SK-N-MC (cell line): ENCODE data around the gene MARK3.
A peak's percentile ranks its signal among the peaks of the same experiment; 100 is the strongest.

ENCODE experiments used
- DNase-seq: peaks from one replicate; pipeline ENCODE4 v3.0.0-alpha.2; 2011; ENCODE audit warnings: low read depth, low spot score
- H3K27ac ChIP-seq: fragments of 200-600 bp; sonication (generic); 2 replicates; pipeline ENCODE4 v1.5.1; 2016; ENCODE audit warnings: mixed run types
- H3K36me3 ChIP-seq: fragments of 200-600 bp; sonication (generic); 2 replicates; pipeline ENCODE4 v1.6.1; 2017; ENCODE audit warnings: antibody characterized with exemption, low read length, mixed read lengths; ENCODE audit not compliant: insufficient read depth
- H3K4me3 ChIP-seq: fragments of 200-600 bp; sonication (generic); 2 replicates; pipeline ENCODE4 v1.5.1; 2016
- H3K9ac ChIP-seq: fragments of 200-600 bp; sonication (generic); 2 replicates; pipeline ENCODE4 v1.8.0; 2017; ENCODE audit warnings: mixed run types, mixed read lengths; ENCODE audit not compliant: insufficient read length
- H3K9me3 ChIP-seq: fragments of 200-600 bp; sonication (generic); 2 replicates; pipeline ENCODE4 v1.6.1; 2017; ENCODE audit warnings: low read depth, mild to moderate bottlenecking, antibody characterized with exemption, low read length, moderate library complexity, mixed read lengths
- EZH2 ChIP-seq: fragments of 200-600 bp; sonication (generic); IDR thresholded peaks from one replicate; pipeline ENCODE4 v1.6.1; 2017; ENCODE audit warnings: antibody characterized with exemption
- FOXP2 ChIP-seq: optimal IDR thresholded peaks from 2 replicates; pipeline ENCODE3; 2011; ENCODE audit warnings: mild to moderate bottlenecking, moderate library complexity; ENCODE audit not compliant: insufficient read depth; ENCODE audit errors: extremely low read length, control extremely low read depth
- POLR2AphosphoS5 ChIP-seq: IDR thresholded peaks from 2 replicates; pipeline ENCODE4 v1.6.1; 2012; ENCODE audit warnings: mild to moderate bottlenecking, low read depth, low read length, borderline replicate concordance

The MARK3 gene

DNA sequence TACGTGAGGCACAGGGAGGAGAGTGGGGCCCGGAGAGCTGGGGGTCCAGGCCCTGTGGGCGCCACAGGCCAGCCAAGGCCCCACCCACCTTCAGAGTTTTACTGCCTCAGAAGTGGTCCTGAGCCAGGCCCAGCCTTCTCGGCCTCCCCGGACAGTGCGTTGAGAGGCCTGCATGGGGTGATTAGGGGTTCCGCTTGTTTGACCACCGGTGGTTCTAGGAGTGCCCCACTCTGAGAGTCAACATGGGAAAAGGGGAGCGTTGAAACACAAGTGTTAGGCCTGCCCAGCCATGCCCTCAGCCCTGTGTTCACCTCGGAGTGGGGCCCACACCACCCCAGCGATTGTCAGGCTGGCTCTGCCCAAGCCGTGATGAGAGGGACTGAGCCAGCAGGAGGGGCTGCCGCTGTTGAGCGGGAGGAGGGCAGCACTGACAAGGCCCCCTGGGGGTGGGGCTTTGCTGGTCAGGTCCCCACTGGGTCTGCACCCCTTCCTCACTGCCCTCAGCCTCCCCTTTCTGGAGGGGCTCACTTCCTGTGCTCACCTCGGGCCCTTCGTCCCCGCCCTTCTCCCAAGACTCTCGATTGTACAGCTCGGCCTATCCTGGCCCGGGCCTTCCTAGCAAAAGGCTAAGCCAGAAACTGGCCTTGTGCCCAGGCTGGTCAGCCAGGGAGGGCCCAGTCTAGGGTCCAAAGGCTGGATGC, 132.7 kb downstream of the MARK3 start:
- TF ChIP-seq FOXP2, result no peak
- 0 out of 2 replicates have a peak, but pooled peaks have one; percentile 9 for TF ChIP-seq POLR2AphosphoS5
- no peak for TF ChIP-seq EZH2
- Histone ChIP-seq H3K36me3 (peaks cover 20% of the 10 kb centered on the region), H3K9me3 (no peaks in the 10 kb centered on the region), H3K4me3 (no peak overlapping the region), H3K27ac (no peak overlapping the region), H3K9ac (no peak overlapping the region)
- no peak for DNase-seq

DNA sequence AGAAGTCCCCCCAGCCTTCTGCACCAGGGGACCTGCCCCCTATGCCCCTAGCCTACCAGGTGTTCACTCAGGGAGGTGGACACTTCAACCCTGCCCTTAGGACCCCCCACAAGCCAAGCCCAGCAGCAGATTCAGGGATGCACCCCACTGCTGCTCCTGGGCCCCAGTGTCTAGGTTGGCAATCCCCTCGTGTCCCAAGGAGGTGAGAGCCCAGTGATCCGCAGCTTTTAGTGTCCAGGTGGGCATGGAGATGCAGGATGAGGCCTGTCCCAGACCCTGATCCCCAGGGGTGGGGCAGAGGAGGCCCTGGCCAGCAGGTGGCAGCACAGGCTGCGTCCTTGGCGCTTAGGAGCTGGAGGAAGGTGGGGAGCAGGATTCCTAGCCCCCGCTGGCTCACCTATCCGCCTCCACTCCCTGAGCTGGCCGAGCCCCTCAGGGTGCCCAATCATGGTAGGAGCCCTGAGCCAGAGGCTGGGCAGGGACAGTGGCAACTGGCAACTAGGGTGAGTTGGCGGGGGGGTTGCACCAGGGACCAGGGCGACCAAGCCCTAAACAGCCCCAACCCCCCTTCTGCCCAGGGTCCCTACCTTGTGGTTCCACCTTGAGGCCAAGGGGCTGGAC, 133.3 kb downstream of the MARK3 start:
- Histone ChIP-seq H3K9me3 (no peaks in the 10 kb centered on the region), H3K9ac (no peak overlapping the region), H3K36me3 (peaks cover 20% of the 10 kb centered on the region), H3K27ac (peak overlapping the region; percentile 48; the same call in 1 of the 2 replicates), H3K4me3 (no peak overlapping the region)
- TF ChIP-seq FOXP2 (no peak), EZH2 (no peak), POLR2AphosphoS5 (no peak)
- no peak for DNase-seq

DNA sequence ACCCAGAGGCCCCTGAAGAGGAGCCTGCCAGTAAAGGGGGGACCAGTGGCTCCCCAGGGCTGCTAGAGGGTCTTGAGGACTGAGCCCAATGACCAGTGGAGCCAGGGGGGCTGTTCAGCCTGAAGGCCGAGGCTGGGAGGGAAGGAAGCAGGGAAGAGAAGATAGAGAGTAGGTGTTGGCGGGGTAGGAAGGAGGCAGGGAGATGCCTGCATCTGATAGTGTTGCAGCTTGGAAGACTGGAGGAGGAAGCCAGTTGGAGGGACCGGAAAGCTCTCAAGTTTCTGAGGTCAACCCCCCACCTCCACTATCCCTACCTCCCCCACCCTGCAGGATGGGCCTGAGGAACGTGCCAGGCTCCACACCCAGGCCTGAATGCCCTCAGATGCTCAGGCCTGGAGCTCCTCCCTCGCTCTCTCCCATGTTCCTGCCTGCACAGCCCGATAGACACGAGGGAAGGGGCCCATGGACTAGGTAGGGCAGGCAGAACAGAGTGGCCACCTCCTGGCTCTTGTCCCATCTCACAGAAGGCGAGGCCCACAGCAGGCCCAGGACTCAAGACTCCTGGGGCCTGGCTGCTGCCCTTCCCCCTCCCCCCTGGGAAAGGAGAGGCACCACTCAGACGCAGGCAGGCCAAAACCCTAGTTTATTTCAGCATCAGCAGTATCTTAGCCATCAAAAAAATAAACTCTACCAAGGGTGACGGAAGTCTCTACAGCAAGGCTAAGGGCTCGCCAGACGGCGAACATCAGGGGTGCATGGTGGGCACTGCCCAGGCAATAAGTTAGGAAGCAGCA, 134.0 kb downstream of the MARK3 start:
- H3K36me3 ChIP-seq, result peaks cover 20% of the 10 kb centered on the region
- TF ChIP-seq EZH2 (no peak), POLR2AphosphoS5 (peak; percentile 66)
- no peak for DNase-seq
- H3K9ac ChIP-seq, result no peak overlapping the region
- no peak overlapping the region for H3K4me3 ChIP-seq
- no peaks in the 10 kb centered on the region for H3K9me3 ChIP-seq
- peak overlapping the region; percentile 48; the same call in 1 of the 2 replicates for H3K27ac ChIP-seq

DNA sequence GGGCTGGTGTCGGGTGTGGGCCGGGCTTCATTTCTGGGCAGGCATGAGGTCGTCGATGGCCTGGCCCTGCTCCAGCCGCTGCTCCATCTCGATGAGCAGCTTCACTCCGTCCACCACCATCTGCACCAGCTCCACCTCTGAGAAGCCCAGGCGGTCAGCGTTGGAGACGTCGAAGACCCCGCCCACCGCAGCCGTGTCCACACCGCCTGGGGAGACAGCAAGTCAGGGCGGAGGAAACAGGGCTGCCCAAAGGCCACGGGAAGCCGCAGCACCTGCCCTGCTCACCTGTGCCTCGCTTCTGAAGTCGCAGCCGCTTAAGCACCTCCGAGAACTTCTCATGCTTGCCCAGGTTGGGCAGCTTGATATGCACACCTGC, 134.6 kb downstream of the MARK3 start:
- Histone ChIP-seq H3K4me3 (no peak overlapping the region), H3K36me3 (peaks cover 20% of the 10 kb centered on the region), H3K9me3 (no peaks in the 10 kb centered on the region), H3K27ac (peak overlapping the region; percentile 48; the same call in 1 of the 2 replicates), H3K9ac (no peak overlapping the region)
- no peak for TF ChIP-seq POLR2AphosphoS5
- DNase-seq, result no peak

DNA sequence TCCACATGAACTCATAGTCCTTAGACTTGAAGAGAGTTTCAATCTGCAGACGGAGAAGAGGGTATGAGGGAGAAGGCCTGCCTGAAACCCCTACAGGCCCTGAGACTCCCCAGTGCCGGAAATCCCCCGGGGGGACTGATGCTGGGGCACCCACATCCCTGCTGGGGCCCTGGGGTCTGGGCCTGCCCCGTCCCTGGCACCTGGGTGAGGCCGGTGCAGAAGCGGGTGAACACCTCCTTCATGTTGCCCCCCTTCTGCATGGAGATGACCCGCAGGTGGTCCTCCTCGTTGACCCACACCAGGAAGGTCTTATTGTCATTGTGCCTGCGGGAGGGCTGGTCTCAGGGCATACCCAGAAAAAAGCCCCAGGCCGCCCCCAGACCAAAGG, 135.0 kb downstream of the MARK3 start:
- Histone ChIP-seq H3K36me3 (peaks cover 20% of the 10 kb centered on the region), H3K9me3 (no peaks in the 10 kb centered on the region), H3K27ac (peak overlapping the region; percentile 18; the same call in 1 of the 2 replicates), H3K9ac (no peak overlapping the region), H3K4me3 (peak overlapping the region; percentile 93)
- TF ChIP-seq POLR2AphosphoS5 (peak; percentile 6; the same call in 1 of the 2 replicates), EZH2 (no peak)
- DNase-seq, result no peak

DNA sequence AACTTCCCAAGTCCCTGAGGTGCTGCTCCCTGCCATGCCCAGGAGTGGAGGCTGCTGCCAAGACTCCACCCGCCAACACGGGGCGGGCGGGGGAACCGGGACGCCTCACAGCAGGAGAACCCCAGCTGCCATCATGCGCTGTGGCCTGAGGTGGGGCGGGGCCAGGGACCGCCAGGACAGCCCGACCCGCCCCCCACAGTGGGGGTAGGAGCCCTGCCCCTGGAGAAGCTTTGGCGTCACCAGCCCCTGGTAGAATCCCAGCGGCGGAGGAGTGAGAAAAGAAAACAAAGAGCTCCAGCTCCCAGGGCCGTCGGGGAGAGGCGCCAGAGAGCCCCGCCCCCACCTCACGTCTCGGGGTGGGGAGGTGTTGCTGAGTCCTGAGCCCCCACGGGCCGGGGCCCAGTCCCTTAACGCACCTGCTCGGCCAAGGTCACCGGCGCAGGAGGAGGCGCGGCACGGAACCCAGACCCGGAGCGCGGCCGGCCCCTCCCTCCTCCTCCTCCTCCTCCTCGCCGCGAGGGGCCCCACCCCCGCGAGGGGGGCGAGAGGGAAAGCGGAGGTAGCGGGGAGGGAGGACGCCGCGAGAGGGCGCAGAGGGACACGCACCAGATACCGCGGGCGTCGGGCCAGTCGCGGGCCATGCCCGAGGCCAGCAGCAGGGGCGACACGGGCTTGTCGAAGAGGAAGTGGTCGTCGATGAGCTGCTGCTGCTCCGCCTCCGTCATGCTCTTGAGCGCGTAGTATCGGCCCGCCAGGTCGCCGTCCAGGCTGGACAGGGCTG, 135.6 kb downstream of the MARK3 start:
- DNase-seq, result no peak
- Histone ChIP-seq H3K27ac (peak overlapping the region; percentile 18; the same call in 1 of the 2 replicates), H3K9ac (peak overlapping the region; percentile 85), H3K9me3 (no peaks in the 10 kb centered on the region), H3K36me3 (peaks cover 20% of the 10 kb centered on the region), H3K4me3 (peak overlapping the region; percentile 93)
- TF ChIP-seq EZH2 (no peak), FOXP2 (no peak), POLR2AphosphoS5 (no peak; the same call in none of the 2 replicates)

DNA sequence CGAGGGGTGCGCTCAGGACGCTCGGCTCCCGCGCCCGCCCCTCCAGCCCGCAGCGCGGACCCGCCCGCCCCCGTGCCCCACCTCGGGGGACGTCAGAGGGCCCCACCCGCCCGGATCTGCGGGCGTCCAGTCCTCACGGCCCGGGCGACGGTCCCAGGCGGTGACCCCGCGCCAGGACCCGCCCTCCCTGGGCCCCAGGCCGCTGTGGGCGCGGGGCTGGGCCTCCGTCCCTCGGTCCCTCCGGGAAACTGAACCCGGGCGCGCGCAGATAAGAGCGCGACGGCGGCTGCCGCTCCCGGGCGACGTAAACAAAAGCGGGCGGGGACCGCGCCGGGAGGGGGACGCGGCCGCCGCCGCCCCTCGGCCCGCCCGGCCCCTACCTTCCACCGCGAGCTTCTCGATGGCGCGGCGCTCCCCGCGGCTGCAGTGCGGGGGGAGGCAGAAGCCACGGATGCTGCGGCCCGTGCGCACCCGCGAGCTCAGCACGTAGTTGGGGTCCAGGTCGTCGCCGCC, 136.3 kb downstream of the MARK3 start:
- DNase-seq, result no peak
- Histone ChIP-seq H3K4me3 (peak overlapping the region; percentile 93), H3K9ac (peak overlapping the region; percentile 85), H3K27ac (no peak overlapping the region), H3K36me3 (peaks cover 20% of the 10 kb centered on the region), H3K9me3 (no peaks in the 10 kb centered on the region)
- TF ChIP-seq POLR2AphosphoS5, result no peak
- TF ChIP-seq FOXP2, result no peak
- no peak for TF ChIP-seq EZH2
